GM13976 (cell line): ENCODE results near the gene YIF1B.

Experiments
- DNase-seq: peaks from one replicate; pipeline ENCODE4 v3.0.0; 2012; ENCODE audit warnings: low spot score
- CTCF ChIP-seq: IDR thresholded peaks from 2 replicates; pipeline ENCODE4 v1.5.1; 2012; ENCODE audit warnings: borderline replicate concordance, mild to moderate bottlenecking; ENCODE audit not compliant: insufficient read depth; ENCODE audit errors: extremely low read depth, missing control alignments, control extremely low read depth
- in situ Hi-C: fragments of 300-500 bp; cut with MboI; formaldehyde crosslinking; loops from one replicate; pipeline ENCODE4 v1.12.0; 2022; ENCODE audit warnings: low sequenced_read_pairs, mixed read lengths, inconsistent platforms; ENCODE audit not compliant: unreplicated experiment

YIF1B gene

GRCh38 chr19:38306236-38306635 is 9.5 kb downstream of the YIF1B start:
- in situ Hi-C loops = no loop called here
- no peak for TF ChIP-seq CTCF

GRCh38 chr19:38304866-38305429 is 10.8 kb downstream of the YIF1B start:
- no peak for TF ChIP-seq CTCF
- in situ Hi-C loops = no loop called here
- DNase-seq = no peak

More at GRCh38 chr19:38306236-38306635, 9.5 kb downstream of the YIF1B start:
- DNase-seq = no peak

GRCh38 chr19:38304352-38304865 is 11.3 kb downstream of the YIF1B start:
- no peak for DNase-seq
- no peak for TF ChIP-seq CTCF
- in situ Hi-C loops = no loop called here

GRCh38 chr19:38303517-38304351 is 12.0 kb downstream of the YIF1B start, which contains the start of gene C19orf33:
C19orf33 (plus strand) TSS chr19:38304251; CDS start chr19:38304262, 11 bp downstream.
- no peak for DNase-seq
- no peak for TF ChIP-seq CTCF
- in situ Hi-C loops = no loop called here

GRCh38 chr19:38298821-38299680 is 16.7 kb downstream of the YIF1B start:
- no peak for DNase-seq
- in situ Hi-C loops = no loop called here
- no peak for TF ChIP-seq CTCF

GRCh38 chr19:38294090-38294489 is 21.7 kb downstream of the YIF1B start:
- no peak for DNase-seq
- no peak for TF ChIP-seq CTCF
- in situ Hi-C loops = no loop called here
